IPS-18a (cell line): ENCODE data around the gene TF.

Experiments used
- H3K27ac ChIP-seq: one replicate; pipeline ENCODE4 v1.5.1; 2013; ENCODE audit warnings: low read length
- H3K27me3 ChIP-seq: one replicate; pipeline ENCODE4 v1.6.1; 2013; ENCODE audit warnings: mild to moderate bottlenecking, low read length; ENCODE audit not compliant: control insufficient read depth, insufficient read depth
- H3K36me3 ChIP-seq: one replicate; pipeline ENCODE4 v1.6.1; 2013; ENCODE audit warnings: low read depth, low read length; ENCODE audit not compliant: control insufficient read depth
- H3K4me1 ChIP-seq: one replicate; pipeline ENCODE4 v1.6.1; 2013; ENCODE audit warnings: low read depth, low read length; ENCODE audit not compliant: control insufficient read depth
- H3K4me3 ChIP-seq: one replicate; pipeline ENCODE4 v1.5.1; 2013; ENCODE audit warnings: low read length
- H3K9ac ChIP-seq: one replicate; pipeline ENCODE4 v1.6.1; 2013; ENCODE audit warnings: mild to moderate bottlenecking, low read length, moderate library complexity
- H3K9me3 ChIP-seq: one replicate; pipeline ENCODE4 v1.6.1; 2013; ENCODE audit warnings: low read depth, low read length; ENCODE audit not compliant: control insufficient read depth

Gene TF

GRCh38 chr3:133745981-133746711, at the start of gene TF:
TF (plus strand) TSS chr3:133746393; CDS start chr3:133746441, 48 bp downstream.
- Histone ChIP-seq H3K4me1 (no peaks in the 10 kb centered on the region), H3K27me3 (no peaks in the 10 kb centered on the region), H3K9me3 (no peaks in the 10 kb centered on the region), H3K27ac (no peak within 1 kb of the TSS), H3K4me3 (no peak within 1 kb of the TSS), H3K9ac (no peak within 1 kb of the TSS), H3K36me3 (no peaks in the 10 kb centered on the region)

- H3K4me1 ChIP-seq: no peaks in the 10 kb centered on the region
- H3K4me3 ChIP-seq: no peak overlapping the region
- no peak overlapping the region for H3K27ac ChIP-seq
- no peaks in the 10 kb centered on the region for H3K27me3 ChIP-seq
- H3K9me3 ChIP-seq: no peaks in the 10 kb centered on the region
- no peak overlapping the region for H3K9ac ChIP-seq
- H3K36me3 ChIP-seq: no peaks in the 10 kb centered on the region
These were observed 48.2 kb upstream of the TF start for GRCh38 chr3:133697960-133698359.

GRCh38 chr3:133699467-133699866, 46.7 kb upstream of the TF start:
- Histone ChIP-seq H3K9ac (no peak overlapping the region), H3K9me3 (no peaks in the 10 kb centered on the region), H3K4me3 (no peak overlapping the region), H3K27me3 (no peaks in the 10 kb centered on the region), H3K4me1 (no peaks in the 10 kb centered on the region), H3K27ac (no peak overlapping the region), H3K36me3 (no peaks in the 10 kb centered on the region)

- Histone ChIP-seq H3K27me3 (no peaks in the 10 kb centered on the region), H3K36me3 (no peaks in the 10 kb centered on the region)
These were observed 46.3 kb upstream of the TF start for GRCh38 chr3:133699903-133700302.

GRCh38 chr3:133700351-133700750, 45.8 kb upstream of the TF start:
- Histone ChIP-seq H3K27me3 (no peaks in the 10 kb centered on the region), H3K27ac (no peak overlapping the region), H3K4me1 (no peaks in the 10 kb centered on the region), H3K36me3 (no peaks in the 10 kb centered on the region), H3K4me3 (no peak overlapping the region), H3K9me3 (no peaks in the 10 kb centered on the region), H3K9ac (no peak overlapping the region)

More at GRCh38 chr3:133699903-133700302, 46.3 kb upstream of the TF start:
- H3K9me3 ChIP-seq: no peaks in the 10 kb centered on the region
- no peak overlapping the region for H3K9ac ChIP-seq
- no peaks in the 10 kb centered on the region for H3K4me1 ChIP-seq
- H3K27ac ChIP-seq: no peak overlapping the region
- no peak overlapping the region for H3K4me3 ChIP-seq

GRCh38 chr3:133701435-133702358, 44.5 kb upstream of the TF start:
- Histone ChIP-seq H3K4me1 (no peaks in the 10 kb centered on the region), H3K36me3 (no peaks in the 10 kb centered on the region), H3K9me3 (no peaks in the 10 kb centered on the region), H3K27ac (no peak overlapping the region), H3K27me3 (no peaks in the 10 kb centered on the region), H3K9ac (no peak overlapping the region), H3K4me3 (no peak overlapping the region)

- Histone ChIP-seq H3K4me3 (no peak overlapping the region), H3K27ac (no peak overlapping the region), H3K27me3 (no peaks in the 10 kb centered on the region), H3K36me3 (no peaks in the 10 kb centered on the region), H3K9ac (no peak overlapping the region), H3K9me3 (no peaks in the 10 kb centered on the region), H3K4me1 (no peaks in the 10 kb centered on the region)
These were observed 42.3 kb upstream of the TF start for GRCh38 chr3:133703915-133704314.

- no peaks in the 10 kb centered on the region for H3K4me1 ChIP-seq
- H3K27me3 ChIP-seq: peaks cover 5% of the 10 kb centered on the region
These were observed 40.2 kb upstream of the TF start for GRCh38 chr3:133706033-133706432.

GRCh38 chr3:133709139-133709750, 36.9 kb upstream of the TF start:
- H3K4me3 ChIP-seq: no peak overlapping the region
- H3K36me3 ChIP-seq: no peaks in the 10 kb centered on the region
- H3K9me3 ChIP-seq: no peaks in the 10 kb centered on the region
- no peak overlapping the region for H3K9ac ChIP-seq
- no peaks in the 10 kb centered on the region for H3K4me1 ChIP-seq
- peaks cover 5% of the 10 kb centered on the region for H3K27me3 ChIP-seq
- no peak overlapping the region for H3K27ac ChIP-seq

More at GRCh38 chr3:133706033-133706432, 40.2 kb upstream of the TF start:
- Histone ChIP-seq H3K27ac (no peak overlapping the region), H3K9me3 (no peaks in the 10 kb centered on the region), H3K36me3 (no peaks in the 10 kb centered on the region), H3K9ac (no peak overlapping the region), H3K4me3 (no peak overlapping the region)

GRCh38 chr3:133711013-133711412, 35.2 kb upstream of the TF start:
- Histone ChIP-seq H3K9ac (no peak overlapping the region), H3K9me3 (no peaks in the 10 kb centered on the region), H3K4me1 (no peaks in the 10 kb centered on the region), H3K4me3 (no peak overlapping the region), H3K27me3 (peaks cover 5% of the 10 kb centered on the region), H3K27ac (no peak overlapping the region), H3K36me3 (no peaks in the 10 kb centered on the region)

GRCh38 chr3:133712017-133712416, 34.2 kb upstream of the TF start:
- Histone ChIP-seq H3K27ac (no peak overlapping the region), H3K9me3 (no peaks in the 10 kb centered on the region), H3K27me3 (peaks cover 5% of the 10 kb centered on the region), H3K36me3 (no peaks in the 10 kb centered on the region), H3K4me3 (no peak overlapping the region), H3K4me1 (no peaks in the 10 kb centered on the region), H3K9ac (no peak overlapping the region)
